OCI-LY7 (cell line): ENCODE results near the gene CEP70. TPM values are rescaled to one million over a fixed set of nuclear protein-coding genes. Genes with fewer than 3 reads are reported as not detected.
A peak's percentile ranks its signal among the peaks of the same experiment; 100 is the strongest.

Experiments
- BruUV-seq: library from RNA; stranded (reverse); fragments of 400-500 nt; replicated peaks from 2 replicates; lab custom pipeline; 2021; lab: Mats Ljungman, UMichigan
- CTCF ChIA-PET: fragments of 300-600 bp; sonication (Branson Sonifier 250); formaldehyde crosslinking; loops from one replicate; lab custom pipeline; 2022; ENCODE audit warnings: antibody characterized with exemption; ENCODE audit not compliant: unreplicated experiment; lab: Charles Lee
- POLR2A ChIA-PET: fragments of 300-600 bp; sonication (Branson Sonifier 250); formaldehyde crosslinking; loops from one replicate; lab custom pipeline; 2022; ENCODE audit warnings: antibody characterized with exemption; lab: Charles Lee
- DNase-seq: peaks from one replicate; pipeline ENCODE4 v3.0.0-alpha.2; 2015; ENCODE audit warnings: low spot score
- H2AFZ ChIP-seq: fragments of 200-600 bp; sonication (generic), shearing (Covaris generic); 2 replicates; pipeline ENCODE4 v1.6.1; 2014; ENCODE audit warnings: mild to moderate bottlenecking, antibody characterized with exemption, low read length, moderate library complexity
- H3K27ac ChIP-seq: fragments of 200-600 bp; sonication (generic); 2 replicates; pipeline ENCODE4 v1.5.1; 2014; ENCODE audit warnings: mixed run types, low read depth, mild to moderate bottlenecking, moderate library complexity, low read length, inconsistent platforms; ENCODE audit not compliant: poor library complexity, severe bottlenecking
- H3K36me3 ChIP-seq: fragments of 200-600 bp; sonication (generic); 2 replicates; pipeline ENCODE4 v1.6.1; 2014; ENCODE audit warnings: mild to moderate bottlenecking, antibody characterized with exemption, low read length, moderate library complexity, mixed read lengths; ENCODE audit not compliant: insufficient read depth
- H3K4me1 ChIP-seq: fragments of 200-600 bp; sonication (generic); 2 replicates; pipeline ENCODE4 v1.5.1; 2014; ENCODE audit warnings: mild to moderate bottlenecking, low read length; ENCODE audit not compliant: insufficient read depth, poor library complexity, severe bottlenecking
- H3K4me2 ChIP-seq: fragments of 200-600 bp; sonication (generic); 2 replicates; pipeline ENCODE4 v1.6.1; 2014; ENCODE audit warnings: mild to moderate bottlenecking, low read length
- H3K4me3 ChIP-seq: fragments of 200-600 bp; sonication (generic); 2 replicates; pipeline ENCODE4 v1.5.1; 2014; ENCODE audit warnings: mild to moderate bottlenecking, low read depth, low read length; ENCODE audit not compliant: poor library complexity, severe bottlenecking
- H3K79me2 ChIP-seq: fragments of 200-600 bp; sonication (generic); 2 replicates; pipeline ENCODE4 v1.6.1; 2016; ENCODE audit warnings: low read depth, mild to moderate bottlenecking, low read length, moderate library complexity, mixed read lengths; ENCODE audit not compliant: insufficient read depth
- H3K9me2 ChIP-seq: fragments of 200-600 bp; sonication (generic); 2 replicates; pipeline ENCODE4 v1.6.1; 2016; ENCODE audit warnings: mild to moderate bottlenecking, low read length, mixed read lengths; ENCODE audit not compliant: insufficient read depth
- H3K9me3 ChIP-seq: fragments of 200-600 bp; sonication (generic); 2 replicates; pipeline ENCODE4 v1.6.1; 2014; ENCODE audit warnings: mild to moderate bottlenecking, mixed run types, low read length, mixed read lengths
- H4K20me1 ChIP-seq: fragments of 200-600 bp; sonication (generic); 2 replicates; pipeline ENCODE4 v1.6.1; 2014; ENCODE audit warnings: mild to moderate bottlenecking, antibody characterized with exemption, low read length, moderate library complexity, mixed read lengths; ENCODE audit not compliant: insufficient read depth
- EZH2phosphoT487 ChIP-seq: fragments of 200-600 bp; sonication (generic); IDR thresholded peaks from 2 replicates; pipeline ENCODE4 v1.6.1; 2018; ENCODE audit warnings: low read depth, borderline replicate concordance, mild to moderate bottlenecking, mixed run types, antibody characterized with exemption, low read length, moderate library complexity, mixed read lengths
- intact Hi-C: fragments of 100-400 bp; cut with micrococcal nuclease; formaldehyde crosslinking; loops from one replicate; pipeline ENCODE4 v1.10.0; 2022; ENCODE audit not compliant: unreplicated experiment
- total RNA-seq, 2 experiments: library from RNA; depleted of rRNA in 1 of 2; stranded (reverse); fragments of >200 nt in 1 of 2; shearing (Covaris generic) in 1 of 2; gene quantifications; 2 replicates each; pipeline ENCODE4 v1.2.3, GENCODE V29; 2014 to 2022
- TF ChIP-seq, protein P1 (sequence below): fragments of 200-600 bp; sonication (generic); conservative IDR thresholded peaks from 2 replicates; pipeline ENCODE4 v1.5.1; 2014; ENCODE audit warnings: mild to moderate bottlenecking, antibody characterized with exemption, low read length, moderate library complexity, mixed read lengths

The CEP70 gene
- total RNA-seq, 2 experiments from 2014 or later: 29.2 to 32.3 TPM

GRCh38 chr3:138479438-138479863 lies 114.6 kb downstream of the CEP70 start:
- H3K27ac ChIP-seq: no peak overlapping the region
- H2AFZ ChIP-seq: no peak overlapping the region
- ChIA-PET POLR2A (interaction anchor here (0.6 kb wide), 2 partner anchors 17 to 457 kb away, joined by 3 to 10 read pairs; no protein-coding TSS in a partner anchor), CTCF (interaction anchor here (0.6 to 2.2 kb wide), 3 partner anchors 13 to 436 kb away, joined by 3 to 15 read pairs (median 4); no protein-coding TSS in a partner anchor)
- no peaks in the 10 kb centered on the region for H3K9me2 ChIP-seq
- H3K79me2 ChIP-seq: no peaks in the 10 kb centered on the region
- no peaks in the 10 kb centered on the region for H3K4me1 ChIP-seq
- no peak for TF ChIP-seq EZH2phosphoT487
- TF ChIP-seq, protein P1, sequence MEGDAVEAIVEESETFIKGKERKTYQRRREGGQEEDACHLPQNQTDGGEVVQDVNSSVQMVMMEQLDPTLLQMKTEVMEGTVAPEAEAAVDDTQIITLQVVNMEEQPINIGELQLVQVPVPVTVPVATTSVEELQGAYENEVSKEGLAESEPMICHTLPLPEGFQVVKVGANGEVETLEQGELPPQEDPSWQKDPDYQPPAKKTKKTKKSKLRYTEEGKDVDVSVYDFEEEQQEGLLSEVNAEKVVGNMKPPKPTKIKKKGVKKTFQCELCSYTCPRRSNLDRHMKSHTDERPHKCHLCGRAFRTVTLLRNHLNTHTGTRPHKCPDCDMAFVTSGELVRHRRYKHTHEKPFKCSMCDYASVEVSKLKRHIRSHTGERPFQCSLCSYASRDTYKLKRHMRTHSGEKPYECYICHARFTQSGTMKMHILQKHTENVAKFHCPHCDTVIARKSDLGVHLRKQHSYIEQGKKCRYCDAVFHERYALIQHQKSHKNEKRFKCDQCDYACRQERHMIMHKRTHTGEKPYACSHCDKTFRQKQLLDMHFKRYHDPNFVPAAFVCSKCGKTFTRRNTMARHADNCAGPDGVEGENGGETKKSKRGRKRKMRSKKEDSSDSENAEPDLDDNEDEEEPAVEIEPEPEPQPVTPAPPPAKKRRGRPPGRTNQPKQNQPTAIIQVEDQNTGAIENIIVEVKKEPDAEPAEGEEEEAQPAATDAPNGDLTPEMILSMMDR: peak; percentile 89
- no TSS peak for BruUV-seq
- DNase-seq: peak; percentile 70
- no peaks in the 10 kb centered on the region for H3K36me3 ChIP-seq
- intact Hi-C loops: loop anchor here (1.0 to 5.0 kb wide), 3 partner anchors 113 to 850 kb away; partner anchors contain the start of gene CEP70
- H3K9me3 ChIP-seq: no peaks in the 10 kb centered on the region
- no peak overlapping the region for H3K4me2 ChIP-seq
- no peak overlapping the region for H3K4me3 ChIP-seq
- H4K20me1 ChIP-seq: no peaks in the 10 kb centered on the region

- Histone ChIP-seq H4K20me1 (no peaks in the 10 kb centered on the region), H3K4me1 (no peaks in the 10 kb centered on the region), H2AFZ (no peak overlapping the region), H3K9me3 (no peaks in the 10 kb centered on the region), H3K36me3 (no peaks in the 10 kb centered on the region), H3K4me2 (no peak overlapping the region), H3K9me2 (no peaks in the 10 kb centered on the region), H3K27ac (no peak overlapping the region), H3K79me2 (no peaks in the 10 kb centered on the region), H3K4me3 (no peak overlapping the region)
- no TSS peak for BruUV-seq
- CTCF ChIA-PET: no interaction called here
- DNase-seq: no peak
- TF ChIP-seq EZH2phosphoT487: no peak
- TF ChIP-seq, protein P1: no peak
- POLR2A ChIA-PET: no interaction called here
- intact Hi-C loops: loop anchor here (5.0 kb wide), 1 partner anchor 114 kb away; the partner anchor contains the start of gene CEP70
Measured at GRCh38 chr3:138477801-138478200, 116.3 kb downstream of the CEP70 start.

- no peak for DNase-seq
- CTCF ChIA-PET: no interaction called here
- Histone ChIP-seq H3K4me3 (no peak overlapping the region), H3K9me2 (no peaks in the 10 kb centered on the region), H4K20me1 (no peaks in the 10 kb centered on the region), H2AFZ (no peak overlapping the region), H3K4me1 (no peaks in the 10 kb centered on the region), H3K27ac (no peak overlapping the region), H3K79me2 (no peaks in the 10 kb centered on the region), H3K9me3 (no peaks in the 10 kb centered on the region), H3K36me3 (no peaks in the 10 kb centered on the region), H3K4me2 (no peak overlapping the region)
- BruUV-seq: no TSS peak
- no peak for TF ChIP-seq EZH2phosphoT487
- TF ChIP-seq, protein P1: no peak
- intact Hi-C loops: loop anchor here (5.0 kb wide), 1 partner anchor 115 kb away; the partner anchor contains the start of gene CEP70
- POLR2A ChIA-PET: no interaction called here
Measured at GRCh38 chr3:138477120-138477519, 116.9 kb downstream of the CEP70 start.
